Smooth muscle cell of the brain vasculature (primary cell): ENCODE results near the gene STRA8.
A peak's percentile ranks its signal among the peaks of the same experiment; 100 is the strongest.

Experiments used
- DNase-seq: peaks from one replicate; pipeline ENCODE4 v3.0.0-alpha.2; 2012; ENCODE audit warnings: low read depth, low spot score

STRA8 gene

GRCh38 chr7:135238112-135238744 lies 4.6 kb downstream of the STRA8 start:
- no peak for DNase-seq

GRCh38 chr7:135239263-135239662 lies 5.6 kb downstream of the STRA8 start:
- DNase-seq: no peak

GRCh38 chr7:135240441-135240840 lies 6.8 kb downstream of the STRA8 start:
- DNase-seq: no peak

- no peak for DNase-seq
Observed at GRCh38 chr7:135242096-135242684, 8.6 kb downstream of the STRA8 start.

GRCh38 chr7:135245226-135246190 lies 11.9 kb downstream of the STRA8 start:
- no peak for DNase-seq

GRCh38 chr7:135246191-135246825 lies 12.7 kb downstream of the STRA8 start:
- DNase-seq: no peak

- DNase-seq: no peak
Observed at GRCh38 chr7:135247746-135248471, 14.3 kb downstream of the STRA8 start.

- DNase-seq: no peak
Observed at GRCh38 chr7:135248546-135248945, 14.9 kb downstream of the STRA8 start.

GRCh38 chr7:135251496-135252391 lies 18.1 kb downstream of the STRA8 start:
- DNase-seq: no peak

GRCh38 chr7:135253851-135254771 lies 20.5 kb downstream of the STRA8 start:
- peak; percentile 6 for DNase-seq

GRCh38 chr7:135257790-135258189 lies 24.2 kb downstream of the STRA8 start:
- DNase-seq: peak; percentile 60

- DNase-seq: no peak
Observed at GRCh38 chr7:135258585-135258984, 24.9 kb downstream of the STRA8 start.

- no peak for DNase-seq
Observed at GRCh38 chr7:135259702-135260101, 26.1 kb downstream of the STRA8 start.

- peak; percentile 9 for DNase-seq
Observed at GRCh38 chr7:135260470-135260869, 26.8 kb downstream of the STRA8 start.

- peak; percentile 4 for DNase-seq
Observed at GRCh38 chr7:135260930-135261721, 27.5 kb downstream of the STRA8 start.

- DNase-seq: no peak
Observed at GRCh38 chr7:135262623-135263320, 29.1 kb downstream of the STRA8 start.

GRCh38 chr7:135263321-135263970 lies 29.8 kb downstream of the STRA8 start:
- no peak for DNase-seq
